GM10248 (cell line): ENCODE measurements around the gene RNH1.

Source experiments
- CTCF ChIA-PET: fragments of 300-600 bp; sonication (Branson Sonifier 250); formaldehyde crosslinking; extraction: SDS; loops from one replicate; lab custom pipeline; 2021; ENCODE audit warnings: antibody characterized with exemption; lab: Yijun Ruan, JAX
- POLR2A ChIA-PET: fragments of 350-650 bp; sonication (Branson Sonifier 250); formaldehyde crosslinking; extraction: SDS; loops from one replicate; lab custom pipeline; 2020; ENCODE audit warnings: antibody characterized with exemption; lab: Yijun Ruan, JAX
- DNase-seq: peaks from one replicate; pipeline ENCODE4 v3.0.0; 2012; ENCODE audit errors: extremely low spot score
- TF ChIP-seq, protein P1 (sequence below): IDR thresholded peaks from 2 replicates; pipeline ENCODE4 v1.5.1; 2012; ENCODE audit warnings: mild to moderate bottlenecking, low read depth; ENCODE audit errors: extremely low read depth, missing control alignments, control extremely low read depth

The RNH1 gene

DNA sequence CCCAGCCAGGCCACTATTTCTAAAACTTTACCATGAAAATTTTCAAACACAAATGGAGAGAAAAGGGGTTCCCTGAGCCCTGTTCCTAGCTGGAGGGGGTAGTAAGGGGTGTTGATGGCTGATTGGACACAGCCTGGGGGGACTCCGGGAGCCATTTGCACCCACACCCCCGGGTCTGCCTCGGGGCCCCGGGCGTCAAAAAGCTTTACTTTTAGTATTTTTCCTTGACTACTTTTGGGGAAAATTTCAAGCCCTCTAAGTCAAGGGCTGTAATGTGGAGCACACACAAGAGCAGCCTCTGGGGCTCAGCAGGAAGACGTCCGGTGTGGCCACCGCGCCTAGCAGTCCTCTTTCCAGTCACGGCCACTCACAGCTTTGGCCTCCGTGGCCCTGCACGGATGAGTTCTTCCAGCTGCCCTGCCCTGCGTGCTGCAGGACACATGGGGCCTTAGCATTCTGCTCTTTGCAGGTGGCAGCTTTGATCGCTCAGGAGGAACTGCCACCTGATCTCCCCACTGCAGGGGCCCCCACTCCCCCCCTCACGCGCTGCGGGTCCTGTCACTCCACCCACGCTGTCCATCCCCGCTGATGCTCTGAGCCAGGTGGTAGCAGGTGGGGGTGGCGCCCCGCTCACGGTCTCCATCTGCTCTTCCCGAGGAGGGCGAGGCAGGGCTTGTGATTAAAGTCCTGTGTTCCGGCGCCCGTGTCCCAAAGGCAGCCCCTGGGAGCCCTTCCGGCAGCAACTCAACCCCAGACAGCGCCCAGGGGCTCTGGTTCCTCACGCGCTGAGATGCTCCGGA is 14.4 kb downstream of the RNH1 start:
- ChIA-PET POLR2A (no interaction called here), CTCF (interaction anchor here (2.3 kb wide), 1 partner anchor 9 kb away, joined by 6 read pairs; no protein-coding TSS in a partner anchor)

DNA sequence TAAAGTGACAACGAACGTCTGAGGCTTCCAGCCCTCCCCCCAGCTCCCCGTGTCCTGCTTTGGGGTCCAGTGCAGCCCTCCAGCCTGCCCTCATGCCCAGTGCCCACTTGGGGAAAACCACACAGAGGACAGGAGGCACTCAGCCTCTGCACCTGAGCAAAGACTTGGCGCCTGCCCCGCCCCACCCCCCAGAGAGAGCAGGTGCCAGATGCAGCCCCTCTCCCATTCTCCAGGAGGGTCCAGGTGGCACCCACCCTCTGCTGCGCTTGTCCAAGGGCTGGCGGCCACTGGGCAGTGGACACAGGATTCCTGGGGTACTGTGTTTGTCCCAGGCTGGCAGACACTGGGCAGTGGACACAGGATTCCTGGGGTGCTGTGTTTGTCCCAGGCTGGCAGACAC is 15.7 kb downstream of the RNH1 start:
- ChIA-PET CTCF (no interaction called here), POLR2A (no interaction called here)
- no peak for DNase-seq
- TF ChIP-seq, protein P1, sequence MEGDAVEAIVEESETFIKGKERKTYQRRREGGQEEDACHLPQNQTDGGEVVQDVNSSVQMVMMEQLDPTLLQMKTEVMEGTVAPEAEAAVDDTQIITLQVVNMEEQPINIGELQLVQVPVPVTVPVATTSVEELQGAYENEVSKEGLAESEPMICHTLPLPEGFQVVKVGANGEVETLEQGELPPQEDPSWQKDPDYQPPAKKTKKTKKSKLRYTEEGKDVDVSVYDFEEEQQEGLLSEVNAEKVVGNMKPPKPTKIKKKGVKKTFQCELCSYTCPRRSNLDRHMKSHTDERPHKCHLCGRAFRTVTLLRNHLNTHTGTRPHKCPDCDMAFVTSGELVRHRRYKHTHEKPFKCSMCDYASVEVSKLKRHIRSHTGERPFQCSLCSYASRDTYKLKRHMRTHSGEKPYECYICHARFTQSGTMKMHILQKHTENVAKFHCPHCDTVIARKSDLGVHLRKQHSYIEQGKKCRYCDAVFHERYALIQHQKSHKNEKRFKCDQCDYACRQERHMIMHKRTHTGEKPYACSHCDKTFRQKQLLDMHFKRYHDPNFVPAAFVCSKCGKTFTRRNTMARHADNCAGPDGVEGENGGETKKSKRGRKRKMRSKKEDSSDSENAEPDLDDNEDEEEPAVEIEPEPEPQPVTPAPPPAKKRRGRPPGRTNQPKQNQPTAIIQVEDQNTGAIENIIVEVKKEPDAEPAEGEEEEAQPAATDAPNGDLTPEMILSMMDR, result no peak

More for the DNA sequence above, 14.4 kb downstream of the RNH1 start:
- DNase-seq, result no peak
- TF ChIP-seq, protein P1, result no peak

DNA sequence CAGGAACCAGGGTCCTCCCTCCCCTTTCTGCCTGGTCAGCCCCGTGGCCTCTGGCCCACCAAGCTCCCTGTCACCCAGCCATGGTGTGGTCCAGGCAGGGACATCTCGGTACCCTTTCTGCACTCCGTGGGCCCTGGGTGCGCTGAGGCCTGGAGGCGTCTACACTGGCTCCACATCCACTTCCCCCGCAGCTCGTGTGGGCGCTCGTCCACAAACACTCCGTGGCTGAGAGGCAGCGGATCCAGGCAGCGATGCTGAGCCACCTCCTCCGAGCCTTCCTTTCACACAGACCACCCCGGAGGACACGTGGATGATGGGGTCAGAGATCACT is 16.1 kb downstream of the RNH1 start:
- no peak for DNase-seq
- CTCF ChIA-PET, result no interaction called here
- TF ChIP-seq, protein P1, result no peak
- POLR2A ChIA-PET, result no interaction called here

DNA sequence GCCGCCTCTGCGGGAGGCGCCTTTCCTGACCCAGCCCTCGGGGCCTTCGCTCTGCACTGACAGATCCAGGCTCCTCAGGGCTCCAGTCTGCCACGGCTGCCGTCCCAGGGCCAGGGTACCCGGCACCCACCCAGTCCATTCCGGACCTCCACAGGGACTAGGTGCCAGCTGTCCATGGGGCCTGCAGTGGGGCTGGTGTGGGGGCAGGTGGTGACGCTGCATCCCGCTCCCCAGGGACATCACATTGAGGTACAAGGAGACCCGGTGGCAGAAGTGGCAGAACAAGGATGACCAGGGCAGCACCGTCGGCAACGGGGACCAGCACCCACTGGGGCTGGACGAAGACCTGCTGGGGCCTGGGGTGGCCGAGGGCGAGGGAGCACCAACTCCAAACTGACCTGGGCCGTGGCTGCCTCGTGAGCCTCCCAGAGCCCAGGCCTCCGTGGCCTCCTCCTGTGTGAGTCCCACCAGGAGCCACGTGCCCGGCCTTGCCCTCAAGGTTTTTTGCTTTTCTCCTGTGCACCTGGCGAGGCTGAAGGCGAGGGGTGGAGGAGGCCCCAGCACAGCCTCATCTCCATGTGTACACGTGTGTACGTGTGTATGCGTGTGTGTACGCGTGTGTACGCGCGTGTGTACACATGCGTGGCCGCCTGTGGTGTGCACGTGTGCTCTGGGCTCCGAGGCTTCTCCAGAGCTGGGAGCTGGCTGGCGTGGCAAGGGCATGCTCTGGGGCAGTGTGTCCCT is 16.7 kb downstream of the RNH1 start:
- TF ChIP-seq, protein P1, result no peak
- ChIA-PET CTCF (no interaction called here), POLR2A (no interaction called here)
- no peak for DNase-seq

DNA sequence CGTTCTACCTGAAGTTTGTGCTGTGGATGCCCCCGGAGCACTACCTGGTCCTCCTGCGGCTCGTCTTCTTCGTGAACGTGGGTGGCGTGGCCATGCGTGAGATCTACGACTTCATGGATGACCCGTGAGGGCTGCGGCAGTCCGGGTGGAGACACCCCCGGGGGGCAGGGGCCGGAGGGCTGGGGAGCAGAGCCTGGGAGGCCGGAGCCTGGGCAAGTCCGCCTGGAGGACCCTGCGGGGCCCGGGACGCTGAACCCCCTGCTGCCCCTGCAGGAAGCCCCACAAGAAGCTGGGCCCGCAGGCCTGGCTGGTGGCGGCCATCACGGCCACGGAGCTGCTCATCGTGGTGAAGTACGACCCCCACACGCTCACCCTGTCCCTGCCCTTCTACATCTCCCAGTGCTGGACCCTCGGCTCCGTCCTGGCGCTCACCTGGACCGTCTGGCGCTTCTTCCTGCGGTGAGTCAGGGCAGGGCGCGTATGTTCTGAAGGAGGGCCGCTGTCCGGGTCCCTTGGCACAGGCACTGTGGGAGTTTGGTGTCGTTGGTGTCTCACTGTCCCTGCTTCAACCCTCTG is 17.3 kb downstream of the RNH1 start:
- no peak for DNase-seq
- ChIA-PET POLR2A (no interaction called here), CTCF (no interaction called here)
- TF ChIP-seq, protein P1, result no peak

DNA sequence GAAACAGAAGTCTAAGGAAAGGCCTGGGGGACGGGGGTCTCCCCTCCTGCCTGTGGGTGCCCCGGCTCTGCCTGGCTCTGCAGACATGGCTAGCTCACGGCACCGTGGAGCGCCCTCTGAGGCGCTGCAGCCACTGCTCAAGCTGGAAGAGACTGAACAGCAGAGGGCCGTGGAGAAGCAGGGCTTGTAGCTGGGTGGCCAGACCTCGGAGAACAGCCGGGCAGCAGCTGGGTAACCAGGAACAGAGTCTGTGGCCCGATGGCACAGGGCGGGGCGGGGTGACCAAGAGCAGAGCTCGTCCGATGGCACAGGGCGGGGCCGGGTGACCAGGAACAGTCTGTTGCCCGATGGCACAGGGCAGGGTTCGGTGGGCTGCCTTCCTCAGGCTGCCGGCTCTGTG is 18.1 kb downstream of the RNH1 start:
- TF ChIP-seq, protein P1, result no peak
- ChIA-PET CTCF (interaction anchor here (0.7 kb wide), 1 partner anchor 40 kb away, joined by 3 read pairs; no protein-coding TSS in a partner anchor), POLR2A (no interaction called here)
- no peak for DNase-seq
